DND-41 (cell line): ENCODE measurements around the gene NEXN.

Experiments used
- ATAC-seq: fragments of 200-7000 bp; cut with Tn5 transposase; 3 replicates; pipeline ENCODE4 v1.9.1; 2021; ENCODE audit warnings: low read depth; ENCODE audit not compliant: insufficient read depth
- DNase-seq: peaks from one replicate; pipeline ENCODE4 v3.0.0-alpha.2; 2020
- H2AFZ ChIP-seq: 2 replicates; pipeline ENCODE4 v1.6.0; 2012; ENCODE audit warnings: low read depth, low read length
- H3K27ac ChIP-seq: 2 replicates; pipeline ENCODE4 v1.5.1; 2012; ENCODE audit warnings: low read length, inconsistent platforms
- H3K27me3 ChIP-seq: fragments of 200-600 bp; sonication (generic); 2 replicates; pipeline ENCODE4 v1.6.0; 2012; ENCODE audit warnings: low read length, mild to moderate bottlenecking, inconsistent platforms; ENCODE audit not compliant: insufficient read depth, poor library complexity
- H3K36me3 ChIP-seq: 2 replicates; pipeline ENCODE4 v1.5.1; 2012; ENCODE audit warnings: low read length, inconsistent platforms; ENCODE audit not compliant: insufficient read depth
- H3K4me1 ChIP-seq: 2 replicates; pipeline ENCODE4 v1.5.1; 2012; ENCODE audit warnings: mild to moderate bottlenecking, low read length; ENCODE audit not compliant: insufficient read depth
- H3K4me2 ChIP-seq: 2 replicates; pipeline ENCODE4 v1.6.0; 2012; ENCODE audit warnings: mild to moderate bottlenecking, moderate library complexity, low read length, inconsistent platforms; ENCODE audit not compliant: insufficient read depth
- H3K4me3 ChIP-seq, 2 experiments: fragments of 200-600 bp in 1 of 2; shearing (Covaris generic) in 1 of 2; 2 replicates each; pipeline ENCODE4 v1.5.1; 2012 to 2016; ENCODE audit warnings: inconsistent platforms in 2 of 2, low read length in 2 of 2, mild to moderate bottlenecking in 2 of 2, low read depth in 1 of 2, moderate library complexity in 1 of 2
- H3K79me2 ChIP-seq: 2 replicates; pipeline ENCODE4 v1.6.0; 2012; ENCODE audit warnings: low read length, inconsistent platforms; ENCODE audit not compliant: insufficient read depth
- H3K9ac ChIP-seq: 2 replicates; pipeline ENCODE4 v1.6.0; 2012; ENCODE audit warnings: low read depth, mild to moderate bottlenecking, inconsistent platforms, low read length, moderate library complexity
- H3K9me3 ChIP-seq: 2 replicates; pipeline ENCODE4 v1.5.1; 2012; ENCODE audit warnings: low read length, moderate library complexity, mild to moderate bottlenecking, inconsistent platforms; ENCODE audit not compliant: insufficient read depth, severe bottlenecking
- H4K20me1 ChIP-seq: 2 replicates; pipeline ENCODE4 v1.6.0; 2012; ENCODE audit warnings: low read length; ENCODE audit not compliant: insufficient read depth
- CTCF ChIP-seq: IDR thresholded peaks from 2 replicates; pipeline ENCODE4 v1.5.1; 2012; ENCODE audit warnings: borderline replicate concordance, low read length, moderate library complexity, mild to moderate bottlenecking; ENCODE audit not compliant: poor library complexity, severe bottlenecking; ENCODE audit errors: extremely low read depth
- EZH2 ChIP-seq: IDR thresholded peaks from 3 replicates; pipeline ENCODE4 v1.6.1; 2012; ENCODE audit warnings: borderline replicate concordance, low read depth, mild to moderate bottlenecking, moderate library complexity, low read length, inconsistent platforms; ENCODE audit not compliant: severe bottlenecking

Gene NEXN

DNA sequence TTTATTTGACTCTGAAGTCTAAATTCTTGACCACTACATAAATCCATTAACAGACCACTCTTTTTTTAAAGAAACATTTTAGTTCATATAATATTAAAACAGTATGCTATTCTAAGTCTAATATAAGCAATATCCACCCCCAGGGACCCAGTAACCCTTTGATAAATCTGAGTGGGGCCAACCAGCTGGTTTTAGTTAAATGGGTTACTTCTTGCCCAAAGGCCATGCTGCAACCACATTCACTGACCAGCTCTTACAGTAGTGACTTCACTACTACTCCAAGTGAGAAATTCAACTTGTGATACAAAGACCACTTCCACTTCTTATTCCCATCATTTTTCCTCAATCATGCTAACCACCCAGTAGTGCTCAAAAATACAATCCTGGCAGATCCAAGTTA, 70.0 kb downstream of the NEXN start:
- no peaks in the 10 kb centered on the region for H3K9me3 ChIP-seq
- ATAC-seq = no peak
- H3K27me3 ChIP-seq = no peaks in the 10 kb centered on the region
- H3K79me2 ChIP-seq = peaks cover 84% of the 10 kb centered on the region
- no peak overlapping the region for H3K4me3 ChIP-seq
- H3K27ac ChIP-seq = no peak overlapping the region
- H3K36me3 ChIP-seq = peaks cover 100% of the 10 kb centered on the region
- DNase-seq = no peak
- H4K20me1 ChIP-seq = peaks cover 43% of the 10 kb centered on the region
- no peak overlapping the region for H3K9ac ChIP-seq
- no peaks in the 10 kb centered on the region for H3K4me1 ChIP-seq
- H3K4me2 ChIP-seq = no peak overlapping the region
- no peak overlapping the region for H2AFZ ChIP-seq
- TF ChIP-seq CTCF (no peak), EZH2 (no peak)

GRCh38 chr1:77958850-77959249, 70.4 kb downstream of the NEXN start:
- Histone ChIP-seq H3K79me2 (peaks cover 88% of the 10 kb centered on the region), H3K9me3 (no peaks in the 10 kb centered on the region), H4K20me1 (peaks cover 42% of the 10 kb centered on the region), H2AFZ (no peak overlapping the region), H3K36me3 (peaks cover 100% of the 10 kb centered on the region), H3K27ac (no peak overlapping the region), H3K4me1 (no peaks in the 10 kb centered on the region), H3K9ac (no peak overlapping the region), H3K27me3 (no peaks in the 10 kb centered on the region), H3K4me3 (no peak overlapping the region), H3K4me2 (no peak overlapping the region)
- no peak for TF ChIP-seq EZH2
- TF ChIP-seq CTCF = no peak
- DNase-seq (no peak), ATAC-seq (no peak)

GRCh38 chr1:77961392-77961791, 73.0 kb downstream of the NEXN start:
- Histone ChIP-seq H3K9ac (no peak overlapping the region), H3K4me1 (no peaks in the 10 kb centered on the region), H3K27ac (no peak overlapping the region), H3K36me3 (peaks cover 100% of the 10 kb centered on the region), H3K4me3 (no peak overlapping the region), H3K9me3 (no peaks in the 10 kb centered on the region), H3K79me2 (peaks cover 87% of the 10 kb centered on the region), H4K20me1 (peaks cover 51% of the 10 kb centered on the region), H3K27me3 (no peaks in the 10 kb centered on the region), H2AFZ (no peak overlapping the region), H3K4me2 (no peak overlapping the region)
- TF ChIP-seq CTCF (no peak), EZH2 (no peak)
- DNase-seq = no peak
- no peak for ATAC-seq

- no peaks in the 10 kb centered on the region for H3K4me1 ChIP-seq
- no peak for TF ChIP-seq CTCF
- TF ChIP-seq EZH2 = no peak
- H3K36me3 ChIP-seq = peaks cover 99% of the 10 kb centered on the region
- no peak overlapping the region for H3K9ac ChIP-seq
- DNase-seq = no peak
- no peaks in the 10 kb centered on the region for H3K9me3 ChIP-seq
- peak; percentile 50 for ATAC-seq
- no peak overlapping the region for H3K4me3 ChIP-seq
- no peaks in the 10 kb centered on the region for H3K27me3 ChIP-seq
- peaks cover 94% of the 10 kb centered on the region for H3K79me2 ChIP-seq
- no peak overlapping the region for H3K4me2 ChIP-seq
- H3K27ac ChIP-seq = no peak overlapping the region
- H2AFZ ChIP-seq = no peak overlapping the region
- H4K20me1 ChIP-seq = peaks cover 53% of the 10 kb centered on the region
Measured at GRCh38 chr1:77966291-77966690, 77.9 kb downstream of the NEXN start.
